ENCODE results near the gene TMEM94.

DNA sequence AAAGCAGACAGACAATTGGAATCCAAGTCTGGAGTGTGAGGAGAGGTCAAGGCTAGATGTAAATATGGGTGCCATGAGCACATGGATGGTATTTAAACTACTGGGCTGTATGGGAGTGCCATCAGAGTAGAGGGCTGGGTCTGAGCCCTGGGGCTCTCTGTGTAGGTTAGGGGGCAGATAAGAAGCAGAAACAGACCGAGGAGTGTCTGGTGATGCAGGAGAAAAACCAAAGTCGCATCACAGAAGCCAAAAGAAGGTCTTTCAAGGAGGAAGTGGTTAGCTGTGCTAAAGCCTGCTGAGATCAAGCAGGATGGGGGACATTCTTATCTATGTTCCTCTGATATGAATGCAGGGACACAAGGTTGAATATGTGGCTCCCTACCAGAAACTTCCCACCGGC, 61.8 kb downstream of the TMEM94 start:
- TF ChIP-seq, protein P1, sequence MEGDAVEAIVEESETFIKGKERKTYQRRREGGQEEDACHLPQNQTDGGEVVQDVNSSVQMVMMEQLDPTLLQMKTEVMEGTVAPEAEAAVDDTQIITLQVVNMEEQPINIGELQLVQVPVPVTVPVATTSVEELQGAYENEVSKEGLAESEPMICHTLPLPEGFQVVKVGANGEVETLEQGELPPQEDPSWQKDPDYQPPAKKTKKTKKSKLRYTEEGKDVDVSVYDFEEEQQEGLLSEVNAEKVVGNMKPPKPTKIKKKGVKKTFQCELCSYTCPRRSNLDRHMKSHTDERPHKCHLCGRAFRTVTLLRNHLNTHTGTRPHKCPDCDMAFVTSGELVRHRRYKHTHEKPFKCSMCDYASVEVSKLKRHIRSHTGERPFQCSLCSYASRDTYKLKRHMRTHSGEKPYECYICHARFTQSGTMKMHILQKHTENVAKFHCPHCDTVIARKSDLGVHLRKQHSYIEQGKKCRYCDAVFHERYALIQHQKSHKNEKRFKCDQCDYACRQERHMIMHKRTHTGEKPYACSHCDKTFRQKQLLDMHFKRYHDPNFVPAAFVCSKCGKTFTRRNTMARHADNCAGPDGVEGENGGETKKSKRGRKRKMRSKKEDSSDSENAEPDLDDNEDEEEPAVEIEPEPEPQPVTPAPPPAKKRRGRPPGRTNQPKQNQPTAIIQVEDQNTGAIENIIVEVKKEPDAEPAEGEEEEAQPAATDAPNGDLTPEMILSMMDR (IDR thresholded peaks at IDR 0.05; ENCODE audit: low read length), result no peak
- no peak for TF ChIP-seq EZH2 (optimal IDR thresholded peaks at IDR 0.05; ENCODE audit: low read depth, low read length)

All from MM.1S (cell line).